H1 (cell line): Measurements from ENCODE around the gene LONRF2.
"Not testable (repeated sequence)": the region's sequence is repeated elsewhere in the genome, so short reads cannot be mapped to it uniquely, and the experiment has no call there.

Experiments
- CTCF ChIP-seq, 3 experiments: IDR thresholded peaks; 1 replicate in 2 of 3; 2 replicates in 1 of 3; pipeline versions ENCODE4 v1.5.1 to v1.6.1; 2011; ENCODE audit warnings: low read length in 3 of 3, mild to moderate bottlenecking in 3 of 3, inconsistent platforms in 2 of 3, low read depth in 1 of 3, moderate library complexity in 1 of 3; ENCODE audit not compliant: insufficient read depth in 1 of 3; ENCODE audit errors: control extremely low read depth in 1 of 3
- EZH2 ChIP-seq: fragments of 200-600 bp; sonication (generic); IDR thresholded peaks from 2 replicates; pipeline ENCODE4 v1.7.1; 2012; ENCODE audit warnings: low read depth, mild to moderate bottlenecking, moderate library complexity, low read length, inconsistent platforms; ENCODE audit not compliant: severe bottlenecking
- MAFK ChIP-seq: IDR thresholded peaks from 2 replicates; pipeline ENCODE4 v1.6.1; 2012; ENCODE audit warnings: low read depth, mild to moderate bottlenecking, improper control_type of control experiment, low read length
- MAX ChIP-seq: IDR thresholded peaks from 2 replicates; pipeline ENCODE4 v1.6.1; 2012; ENCODE audit warnings: inconsistent platforms
- POLR2A ChIP-seq, 2 experiments: IDR thresholded peaks; 1 replicate in 1 of 2; 2 replicates in 1 of 2; pipeline ENCODE4 v1.6.1; 2011; ENCODE audit warnings: low read depth in 2 of 2, low read length in 2 of 2, mild to moderate bottlenecking in 2 of 2; ENCODE audit errors: control extremely low read depth in 1 of 2
- YY1 ChIP-seq: IDR thresholded peaks from 2 replicates; pipeline ENCODE4 v1.6.1; 2011; ENCODE audit warnings: low read depth, mild to moderate bottlenecking, low read length

DNA sequence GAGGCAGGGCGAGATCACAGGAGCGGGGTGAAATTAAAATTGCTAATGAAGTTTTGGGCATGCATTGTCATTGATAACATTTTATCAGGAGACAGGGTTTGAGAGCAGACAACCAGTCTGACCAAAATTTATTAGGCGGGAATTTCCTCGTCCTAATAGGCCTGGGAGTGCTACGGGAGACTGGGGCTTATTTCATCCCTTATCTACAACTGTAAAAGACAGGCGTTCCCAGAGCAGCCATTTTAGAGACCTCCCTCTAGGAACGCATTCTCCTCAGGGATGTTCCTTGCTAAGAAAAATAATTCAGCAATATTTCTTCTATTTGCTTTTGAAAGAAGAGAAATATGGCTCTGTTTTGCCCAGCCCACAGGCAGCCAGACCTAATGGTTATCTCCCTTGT is 40.0 kb upstream of the LONRF2 start:
- not testable (repeated sequence) for TF ChIP-seq CTCF (IDR thresholded peaks at IDR 0.05; ENCODE audit: control extremely low read depth in 1 of 3, insufficient read depth in 1 of 3, low read depth in 1 of 3, low read length in 3 of 3); MAFK; POLR2A (IDR thresholded peaks at IDR 0.05; ENCODE audit: control extremely low read depth in 1 of 2, low read depth in 2 of 2, low read length in 2 of 2); YY1; MAX; EZH2
